ENCODE data around the gene FOXP1. TPM values are rescaled to one million over a fixed set of nuclear protein-coding genes. Genes with fewer than 3 reads are reported as not detected.

The FOXP1 gene
- total RNA-seq, 4 donors from 2014 or later = 54.2 to 152 (median 129) TPM

DNA sequence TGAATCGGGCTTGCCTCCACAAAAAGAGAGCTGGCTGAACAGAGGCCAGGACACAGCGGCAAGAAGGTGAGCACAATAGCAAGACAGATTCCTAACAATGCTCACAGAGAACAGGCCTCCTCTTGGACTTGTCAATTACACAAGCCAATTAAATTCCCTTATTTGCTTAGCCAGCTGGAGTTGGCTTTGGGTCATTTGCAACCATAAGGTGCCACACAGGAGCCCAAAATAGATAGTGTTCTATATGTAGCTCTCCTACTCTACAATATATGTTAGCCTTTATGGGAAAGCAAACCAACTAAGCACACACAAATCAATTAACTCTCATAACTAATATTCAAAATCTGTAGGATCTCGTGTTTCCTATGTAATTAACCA is 335.6 kb downstream of the FOXP1 start:
- H3K27me3 ChIP-seq = no peaks in the 10 kb centered on the region
- intact Hi-C loops (cut with DNase I; ENCODE audit: low total_unique reads) = no loop called here
- H3K9me3 ChIP-seq = no peaks in the 10 kb centered on the region
- no peaks in the 10 kb centered on the region for H3K4me1 ChIP-seq
- no peak for DNase-seq
- H3K4me3 ChIP-seq = no peak overlapping the region
- H3K27ac ChIP-seq = no peak overlapping the region
- TF ChIP-seq, protein P1, sequence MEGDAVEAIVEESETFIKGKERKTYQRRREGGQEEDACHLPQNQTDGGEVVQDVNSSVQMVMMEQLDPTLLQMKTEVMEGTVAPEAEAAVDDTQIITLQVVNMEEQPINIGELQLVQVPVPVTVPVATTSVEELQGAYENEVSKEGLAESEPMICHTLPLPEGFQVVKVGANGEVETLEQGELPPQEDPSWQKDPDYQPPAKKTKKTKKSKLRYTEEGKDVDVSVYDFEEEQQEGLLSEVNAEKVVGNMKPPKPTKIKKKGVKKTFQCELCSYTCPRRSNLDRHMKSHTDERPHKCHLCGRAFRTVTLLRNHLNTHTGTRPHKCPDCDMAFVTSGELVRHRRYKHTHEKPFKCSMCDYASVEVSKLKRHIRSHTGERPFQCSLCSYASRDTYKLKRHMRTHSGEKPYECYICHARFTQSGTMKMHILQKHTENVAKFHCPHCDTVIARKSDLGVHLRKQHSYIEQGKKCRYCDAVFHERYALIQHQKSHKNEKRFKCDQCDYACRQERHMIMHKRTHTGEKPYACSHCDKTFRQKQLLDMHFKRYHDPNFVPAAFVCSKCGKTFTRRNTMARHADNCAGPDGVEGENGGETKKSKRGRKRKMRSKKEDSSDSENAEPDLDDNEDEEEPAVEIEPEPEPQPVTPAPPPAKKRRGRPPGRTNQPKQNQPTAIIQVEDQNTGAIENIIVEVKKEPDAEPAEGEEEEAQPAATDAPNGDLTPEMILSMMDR (IDR thresholded peaks at IDR 0.05) = no peak
- no peak for TF ChIP-seq POLR2A (IDR thresholded peaks at IDR 0.05)
- no peaks in the 10 kb centered on the region for H3K36me3 ChIP-seq

DNA sequence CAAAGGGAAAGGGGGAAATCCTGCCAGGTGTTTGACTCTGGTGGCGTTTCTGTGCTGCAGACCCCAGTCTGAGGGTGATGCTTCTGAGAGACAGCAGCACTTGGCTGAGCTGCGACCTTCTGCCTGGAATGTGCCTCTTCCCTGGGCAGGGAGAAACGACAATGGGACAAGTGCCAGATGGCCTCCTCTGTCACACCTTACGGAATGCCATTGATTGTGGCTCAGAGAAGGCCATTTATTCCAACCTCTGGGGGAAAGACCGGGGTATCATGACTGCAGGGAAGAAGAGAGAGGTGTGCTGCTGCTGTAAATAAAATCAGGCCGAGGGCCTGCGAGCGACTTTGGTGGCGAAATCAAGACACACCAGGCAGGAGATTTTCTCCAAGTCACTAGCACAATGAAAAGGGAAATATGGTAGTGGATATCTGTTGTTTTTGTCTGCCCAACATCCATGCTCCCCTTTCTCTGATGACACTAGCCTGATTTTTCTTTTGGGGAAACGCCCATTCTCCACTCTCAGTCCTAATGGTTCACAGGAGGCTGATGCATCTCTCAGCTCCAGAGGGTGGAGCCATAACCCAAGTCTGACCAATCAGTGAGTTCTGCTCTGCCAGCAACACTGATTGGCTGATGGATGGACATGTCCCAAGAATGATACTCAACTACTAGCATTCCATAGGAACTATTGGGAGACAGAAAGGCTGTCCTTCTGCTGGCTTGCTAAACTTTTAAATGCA is 336.1 kb downstream of the FOXP1 start:
- no peaks in the 10 kb centered on the region for H3K27me3 ChIP-seq
- H3K4me3 ChIP-seq = no peak overlapping the region
- intact Hi-C loops (cut with DNase I; ENCODE audit: low total_unique reads) = no loop called here
- TF ChIP-seq, protein P1 (IDR thresholded peaks at IDR 0.05) = no peak
- TF ChIP-seq POLR2A (IDR thresholded peaks at IDR 0.05) = no peak
- no peaks in the 10 kb centered on the region for H3K4me1 ChIP-seq
- H3K36me3 ChIP-seq = no peaks in the 10 kb centered on the region
- H3K9me3 ChIP-seq = no peaks in the 10 kb centered on the region
- no peak overlapping the region for H3K27ac ChIP-seq
- DNase-seq = no peak

DNA sequence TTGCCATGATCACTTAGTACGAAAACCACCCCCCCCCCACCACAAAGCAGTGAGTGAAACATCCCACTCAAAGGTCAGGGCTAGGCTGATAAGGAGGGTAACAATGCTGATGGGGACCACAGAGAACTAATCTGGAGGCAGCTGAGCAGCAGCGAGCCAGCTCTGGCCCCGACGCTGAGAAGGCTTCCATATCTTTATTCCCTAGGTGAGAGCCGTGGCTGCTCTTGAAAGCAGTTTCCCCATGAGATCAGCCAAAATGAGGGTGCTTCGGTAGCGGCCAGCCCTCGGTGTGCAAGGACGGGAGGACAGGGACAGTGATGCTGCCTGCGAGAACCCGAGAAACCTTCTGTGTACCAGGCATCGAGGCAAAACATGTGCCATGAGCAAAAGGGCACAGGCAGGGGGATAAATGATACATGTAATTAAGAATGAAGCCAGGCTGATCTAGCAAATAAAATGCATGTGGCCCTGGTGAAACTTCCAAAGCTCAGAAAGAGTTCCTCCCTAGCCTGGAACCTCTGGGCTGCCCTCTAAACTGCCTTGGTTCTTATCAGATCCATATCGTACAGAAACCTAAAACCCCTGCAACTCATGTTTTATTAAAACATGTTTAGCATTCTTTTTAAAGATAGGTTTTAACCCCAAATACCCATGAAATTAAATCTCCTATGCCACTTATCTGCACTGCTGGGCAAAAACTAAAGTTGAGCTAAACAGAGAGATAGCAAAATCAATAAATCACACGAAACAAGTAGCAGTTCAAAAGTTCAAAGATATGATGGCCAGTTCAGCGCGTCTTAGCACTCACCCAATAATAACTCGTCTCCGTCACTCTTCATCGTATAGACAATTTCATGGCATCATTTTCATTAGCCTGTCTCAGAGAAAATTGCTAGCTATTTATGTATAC is 337.3 kb downstream of the FOXP1 start:
- H3K4me1 ChIP-seq = no peaks in the 10 kb centered on the region
- peak overlapping the region in 1 of 2 donors; percentile 19 for H3K4me3 ChIP-seq
- TF ChIP-seq, protein P1 (IDR thresholded peaks at IDR 0.05) = no peak
- no peak for TF ChIP-seq POLR2A (IDR thresholded peaks at IDR 0.05)
- no peaks in the 10 kb centered on the region for H3K9me3 ChIP-seq
- H3K27ac ChIP-seq = peak overlapping the region; percentile 28 to 52
- no peaks in the 10 kb centered on the region for H3K36me3 ChIP-seq
- DNase-seq = no peak
- intact Hi-C loops (cut with DNase I; ENCODE audit: low total_unique reads) = no loop called here
- no peaks in the 10 kb centered on the region for H3K27me3 ChIP-seq

DNA sequence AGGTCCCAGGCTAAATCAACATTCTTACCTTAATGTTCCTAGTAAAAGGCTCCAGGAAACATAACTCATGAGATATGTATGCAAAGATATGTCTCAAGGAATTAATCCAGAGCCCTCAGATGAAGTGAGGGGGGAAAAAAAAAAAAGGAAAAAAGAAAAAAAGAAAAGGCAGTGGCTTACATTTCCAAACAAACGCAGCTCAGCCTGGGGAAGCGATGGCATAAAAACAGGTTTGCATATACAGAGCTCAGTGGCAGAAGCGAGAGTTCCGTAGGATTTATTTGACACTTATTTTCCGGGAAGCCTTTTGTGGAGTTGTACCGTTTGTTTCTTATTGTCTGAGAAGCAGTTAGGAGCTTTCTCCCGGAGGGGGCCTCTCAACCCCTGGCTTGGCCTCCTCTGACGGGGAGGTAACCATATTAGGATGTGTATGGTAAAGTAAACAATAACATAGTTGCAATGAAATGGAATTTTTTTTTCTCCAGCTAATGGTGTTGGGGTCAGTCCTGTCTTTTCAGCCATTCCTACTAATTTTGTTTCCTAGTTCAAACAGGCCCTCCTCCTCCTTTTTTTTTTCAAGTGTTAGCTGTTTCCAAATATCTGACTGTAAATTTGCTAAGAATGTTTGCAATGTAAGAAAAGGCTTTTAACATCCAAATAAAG is 338.6 kb downstream of the FOXP1 start:
- intact Hi-C loops (cut with DNase I; ENCODE audit: low total_unique reads) = no loop called here
- TF ChIP-seq, protein P1 (IDR thresholded peaks at IDR 0.05) = no peak
- TF ChIP-seq POLR2A (IDR thresholded peaks at IDR 0.05) = no peak
- peak in 1 of 2 donors; percentile 27 for DNase-seq

More for the DNA sequence above, 338.6 kb downstream of the FOXP1 start:
- Histone ChIP-seq H3K27ac (peak overlapping the region; percentile 69), H3K4me1 (no peaks in the 10 kb centered on the region), H3K4me3 (peak overlapping the region in 1 of 2 donors; percentile 22), H3K36me3 (no peaks in the 10 kb centered on the region), H3K9me3 (no peaks in the 10 kb centered on the region), H3K27me3 (no peaks in the 10 kb centered on the region)

Measured in uterus (tissue), 4 donors.